ENCODE measurements around the gene SMIM20.

Gene SMIM20

GRCh38 chr4:25962393-25962792, 48.4 kb downstream of the SMIM20 start:
- DNase-seq, result no peak

GRCh38 chr4:25965629-25966028, 51.6 kb downstream of the SMIM20 start:
- no peak for DNase-seq

GRCh38 chr4:25966171-25966570, 52.2 kb downstream of the SMIM20 start:
- no peak for DNase-seq

- DNase-seq, result no peak
Observed at GRCh38 chr4:25969374-25970155, 55.5 kb downstream of the SMIM20 start.

- DNase-seq, result no peak
Observed at GRCh38 chr4:25970226-25970675, 56.2 kb downstream of the SMIM20 start.

GRCh38 chr4:25970691-25971432, 56.8 kb downstream of the SMIM20 start:
- DNase-seq, result no peak

- DNase-seq, result no peak
Observed at GRCh38 chr4:25972366-25972765, 58.3 kb downstream of the SMIM20 start.

- DNase-seq, result no peak
Observed at GRCh38 chr4:25972984-25973745, 59.1 kb downstream of the SMIM20 start.

- DNase-seq, result no peak
Observed at GRCh38 chr4:25976780-25977179, 62.8 kb downstream of the SMIM20 start.

- DNase-seq, result no peak
Observed at GRCh38 chr4:25977397-25978170, 63.6 kb downstream of the SMIM20 start.

GRCh38 chr4:25978327-25978726, 64.3 kb downstream of the SMIM20 start:
- no peak for DNase-seq

Measured in stimulated activated CD4-positive, alpha-beta T cell treated with anti-CD3 and anti-CD28 coated beads, Interleukin-4, amount 100 ng/mL, for 24 hours (primary cell).